HG03064 (cell line): Measurements from ENCODE around the gene RAD52.

Experiments used
- ATAC-seq: cut with Tn5 transposase; IDR thresholded peaks from one replicate; pipeline ENCODE4 v1.9.1; 2021; ENCODE audit warnings: low read depth; ENCODE audit not compliant: unreplicated experiment

RAD52 gene

GRCh38 chr12:884746-885414, 64.6 kb downstream of the RAD52 start:
- ATAC-seq = no peak

GRCh38 chr12:880656-881055, 68.8 kb downstream of the RAD52 start:
- ATAC-seq = no peak

- ATAC-seq = no peak
Observed at GRCh38 chr12:879641-880040, 69.9 kb downstream of the RAD52 start.

- no peak for ATAC-seq
Observed at GRCh38 chr12:873954-874353, 75.5 kb downstream of the RAD52 start.

GRCh38 chr12:870378-870777, 79.1 kb downstream of the RAD52 start:
- no peak for ATAC-seq

GRCh38 chr12:868722-869121, 80.8 kb downstream of the RAD52 start:
- ATAC-seq = no peak

- no peak for ATAC-seq
Observed at GRCh38 chr12:867905-868304, 81.6 kb downstream of the RAD52 start.

GRCh38 chr12:865614-866013, 83.9 kb downstream of the RAD52 start:
- no peak for ATAC-seq

- ATAC-seq = no peak
Observed at GRCh38 chr12:863285-863684, 86.2 kb downstream of the RAD52 start.

GRCh38 chr12:862303-862911, 87.1 kb downstream of the RAD52 start:
- ATAC-seq = no peak
